ENCODE data around the gene PTGIS.
A peak's percentile ranks its signal among the peaks of the same experiment; 100 is the strongest.

The PTGIS gene

DNA sequence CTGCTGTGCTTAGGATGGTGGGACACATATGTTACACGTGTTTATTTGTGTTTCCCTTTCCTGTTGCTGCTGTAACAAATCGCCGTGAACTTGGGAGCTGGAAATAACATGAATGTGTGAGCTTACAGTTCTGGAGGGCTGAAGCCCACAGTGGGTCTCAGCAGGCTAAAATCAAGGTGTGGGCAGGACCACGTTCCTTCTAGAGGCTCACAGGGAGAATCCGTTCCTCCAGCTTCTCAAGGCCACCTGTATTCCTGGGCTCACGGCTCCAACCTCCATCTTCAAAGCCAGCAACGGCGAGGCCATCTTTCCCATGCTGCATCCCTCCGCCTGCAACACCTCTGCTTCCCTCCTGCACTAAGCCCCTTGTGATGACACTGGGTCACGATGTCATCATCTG lies 27.4 kb upstream of the PTGIS start:
- no peak for DNase-seq

DNA sequence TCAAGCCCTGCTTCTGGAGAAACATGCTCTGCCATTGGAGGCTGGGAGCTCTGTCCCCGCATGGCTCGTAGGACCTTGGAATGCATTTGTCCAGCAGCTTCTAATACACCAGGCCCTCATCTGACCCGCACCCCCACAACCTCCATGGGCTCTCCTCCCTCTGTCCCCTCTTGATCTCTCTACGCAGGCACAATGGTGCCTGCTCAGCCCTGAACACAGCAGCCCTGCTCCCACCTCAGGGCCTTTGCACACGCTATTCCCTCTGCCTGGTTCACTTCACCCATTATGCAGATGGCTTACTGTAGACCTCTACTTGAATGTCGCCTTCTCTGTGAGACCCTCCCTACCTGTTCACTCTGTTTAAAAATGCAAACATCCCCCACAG lies 27.0 kb upstream of the PTGIS start:
- DNase-seq = no peak

DNA sequence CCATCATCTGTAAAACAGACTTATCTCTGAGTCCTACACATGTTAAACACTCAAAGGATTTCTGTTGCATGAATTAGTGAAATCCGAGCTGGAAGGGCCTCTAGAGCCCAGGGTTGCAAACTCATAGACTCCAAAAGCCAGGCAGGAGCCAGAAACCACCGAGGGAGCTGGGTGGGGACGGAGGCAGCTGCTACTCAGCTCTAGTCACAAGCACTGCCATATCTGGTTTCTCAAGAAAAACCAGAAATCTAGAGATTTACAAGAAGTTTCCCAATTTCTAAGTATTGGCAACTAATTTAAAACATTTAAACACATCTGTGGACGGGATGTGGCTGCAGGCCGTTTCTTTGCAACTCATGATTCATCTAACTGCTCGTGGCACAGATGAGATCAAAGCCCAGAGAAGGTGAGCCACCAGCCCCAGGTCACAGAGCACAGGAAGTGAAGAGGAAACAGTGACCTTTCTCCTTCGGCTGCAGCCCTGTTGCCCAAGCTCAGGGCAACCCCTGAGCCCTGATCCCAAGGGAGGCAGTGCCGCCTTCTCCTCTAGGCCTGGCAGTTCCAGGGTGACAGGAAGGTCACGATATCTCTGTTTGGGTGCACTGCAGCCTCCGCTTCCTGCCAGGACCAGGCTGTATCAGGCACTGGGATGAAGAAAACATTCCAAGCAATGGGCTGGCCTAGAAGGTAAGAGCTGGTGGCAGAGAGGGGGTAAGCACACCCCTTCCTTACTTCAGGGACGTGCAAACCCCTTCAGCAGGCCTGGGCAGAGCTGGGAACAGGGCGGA lies 26.4 kb upstream of the PTGIS start:
- DNase-seq = no peak

DNA sequence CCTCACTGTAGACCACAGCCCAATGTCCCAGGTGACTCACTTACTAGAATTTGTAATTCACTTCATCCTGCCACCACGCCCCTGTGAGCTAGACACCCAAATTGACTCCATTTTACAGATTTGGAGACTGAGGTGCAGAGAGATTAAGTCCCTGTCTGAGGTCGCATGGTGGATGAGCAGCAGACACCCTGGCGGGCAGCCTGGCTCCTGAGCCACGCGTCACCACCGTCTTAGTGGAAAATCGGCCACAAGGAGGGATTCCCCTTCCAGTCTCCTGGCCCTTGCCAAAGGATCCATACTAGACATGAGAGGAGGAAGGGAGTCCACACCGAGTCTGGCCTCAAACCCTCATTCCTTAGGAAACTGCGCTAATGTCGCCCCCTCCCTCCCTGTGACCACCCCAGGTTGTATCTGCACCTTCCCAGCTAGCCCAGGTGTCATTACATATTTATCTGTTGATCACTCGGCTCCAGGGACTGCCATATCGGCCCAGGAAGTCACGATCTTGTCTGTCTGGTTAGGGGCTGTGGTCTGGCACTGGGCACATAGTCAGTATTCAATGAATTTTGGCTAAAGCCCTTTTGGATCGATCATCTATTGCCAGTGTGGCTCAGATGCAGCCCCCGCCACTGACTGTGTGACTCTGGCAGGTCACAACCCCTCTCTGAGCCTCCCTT lies 25.7 kb upstream of the PTGIS start:
- no peak for DNase-seq

DNA sequence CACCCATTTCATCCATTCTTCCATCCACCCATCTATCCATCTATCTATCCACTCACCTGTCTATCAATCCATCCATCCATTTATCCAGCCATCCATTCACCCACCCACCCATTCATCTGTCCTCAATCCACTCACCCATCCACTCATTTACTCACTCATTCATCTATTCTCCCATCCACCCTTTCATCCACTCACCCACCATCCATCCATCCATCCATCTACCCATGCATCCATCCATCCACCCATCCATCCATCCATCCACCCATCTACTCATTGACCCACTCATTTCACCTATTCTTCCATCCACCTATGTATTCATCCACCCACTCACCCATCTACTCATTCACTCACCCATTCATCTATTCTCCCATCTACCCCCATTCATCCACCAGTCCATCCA lies 24.2 kb upstream of the PTGIS start:
- DNase-seq = no peak

GRCh38 chr20:49591217-49591865 lies 23.4 kb upstream of the PTGIS start:
- DNase-seq = no peak

- DNase-seq = no peak
These were observed 22.5 kb upstream of the PTGIS start for GRCh38 chr20:49590163-49591017.

DNA sequence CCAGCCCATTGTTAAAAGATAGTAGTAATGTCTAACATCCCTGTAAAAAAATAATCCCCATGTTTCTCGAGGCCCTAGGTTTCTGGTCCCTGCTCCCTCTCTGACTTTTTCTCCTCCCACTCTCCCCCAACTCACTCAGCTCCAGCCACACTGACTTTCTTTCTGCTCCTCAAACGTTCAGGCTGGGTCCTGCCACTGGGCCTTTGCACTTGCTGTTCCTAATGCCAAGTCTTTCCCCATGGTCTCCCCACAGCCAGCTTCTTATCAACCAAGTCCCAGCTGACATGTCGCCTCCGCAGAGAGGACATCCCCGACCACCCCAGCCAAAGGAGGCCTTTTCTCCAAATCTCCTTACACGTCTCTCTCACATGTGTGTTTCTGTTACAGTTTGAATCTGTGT lies 21.8 kb upstream of the PTGIS start:
- no peak for DNase-seq

GRCh38 chr20:49587111-49587570 lies 19.2 kb upstream of the PTGIS start:
- no peak for DNase-seq

DNA sequence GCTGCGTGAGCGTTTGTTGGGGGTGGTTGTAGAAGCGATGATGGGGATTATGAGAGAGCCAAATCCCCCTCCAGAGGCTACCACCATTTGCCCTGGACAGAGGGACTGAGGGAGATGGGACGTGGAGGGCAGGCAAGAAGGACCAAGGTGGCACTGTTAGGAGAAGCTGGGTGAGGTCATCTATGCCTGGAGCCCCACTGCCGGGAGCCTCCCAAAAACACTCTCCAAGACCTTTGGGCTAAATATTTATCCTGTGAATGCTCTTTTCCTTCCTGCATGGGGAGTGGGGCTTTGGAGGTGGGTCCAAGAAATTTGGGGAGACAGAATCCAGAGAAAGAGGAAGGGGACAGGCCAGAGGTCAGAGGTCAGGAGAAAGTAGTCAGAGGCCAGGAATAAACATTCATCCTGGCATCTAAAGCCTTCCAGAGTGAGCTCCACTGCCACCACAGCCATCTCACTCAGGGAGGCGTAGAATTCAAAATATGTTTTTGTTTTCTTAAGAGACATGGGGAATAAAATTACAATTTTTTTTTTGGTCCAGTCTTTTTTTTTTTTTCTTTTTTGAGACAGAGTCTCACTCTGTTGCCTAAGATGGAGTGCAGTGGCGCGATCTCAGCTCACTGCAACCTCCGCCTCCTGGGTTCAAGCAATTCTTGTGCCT lies 17.8 kb upstream of the PTGIS start:
- no peak for DNase-seq

DNA sequence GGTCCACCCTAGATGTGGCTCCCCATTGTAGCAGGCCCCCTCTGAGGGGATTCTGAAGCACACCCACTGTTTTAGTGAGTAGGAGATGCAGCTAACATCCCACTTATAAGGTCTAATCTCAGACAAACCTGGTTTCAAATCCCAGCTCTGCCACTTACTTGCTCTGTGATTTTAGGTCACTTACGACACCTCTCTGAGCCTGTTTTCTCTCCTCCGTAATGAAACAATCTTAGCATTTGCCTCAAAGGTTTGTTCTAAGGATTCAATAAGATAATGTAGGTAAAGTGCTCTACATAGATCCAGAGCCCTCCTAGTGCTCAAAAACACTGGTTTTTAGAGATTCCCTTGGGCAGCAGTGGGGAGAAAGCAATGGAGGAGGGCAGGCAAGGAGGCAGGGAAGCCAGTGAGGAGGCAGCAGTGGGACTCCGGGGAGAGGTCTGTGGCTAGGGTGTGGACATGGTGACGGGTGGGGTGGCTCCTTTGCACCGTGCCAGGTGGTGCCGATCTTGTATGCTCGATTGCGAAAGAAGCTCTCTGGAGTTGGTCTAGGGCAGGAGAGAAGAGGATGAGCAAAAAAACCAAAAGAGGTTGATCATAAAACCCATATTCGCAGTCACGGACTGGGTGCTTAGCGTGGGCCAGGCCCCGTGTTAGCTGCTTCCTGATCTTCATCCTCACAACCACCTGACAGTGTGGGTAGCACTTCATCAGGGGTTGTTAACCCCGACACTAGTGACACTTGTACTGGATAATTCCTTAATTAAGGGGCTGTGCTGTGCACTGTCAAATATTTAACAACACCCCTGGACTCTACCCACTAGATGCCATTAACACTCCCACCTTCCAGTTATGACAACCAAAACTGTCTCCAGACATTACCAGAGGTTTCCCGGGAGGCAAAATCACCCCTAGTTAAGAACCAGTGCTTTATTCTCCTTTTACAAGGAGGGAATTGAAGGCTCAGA lies 16.8 kb upstream of the PTGIS start:
- DNase-seq = no peak

DNA sequence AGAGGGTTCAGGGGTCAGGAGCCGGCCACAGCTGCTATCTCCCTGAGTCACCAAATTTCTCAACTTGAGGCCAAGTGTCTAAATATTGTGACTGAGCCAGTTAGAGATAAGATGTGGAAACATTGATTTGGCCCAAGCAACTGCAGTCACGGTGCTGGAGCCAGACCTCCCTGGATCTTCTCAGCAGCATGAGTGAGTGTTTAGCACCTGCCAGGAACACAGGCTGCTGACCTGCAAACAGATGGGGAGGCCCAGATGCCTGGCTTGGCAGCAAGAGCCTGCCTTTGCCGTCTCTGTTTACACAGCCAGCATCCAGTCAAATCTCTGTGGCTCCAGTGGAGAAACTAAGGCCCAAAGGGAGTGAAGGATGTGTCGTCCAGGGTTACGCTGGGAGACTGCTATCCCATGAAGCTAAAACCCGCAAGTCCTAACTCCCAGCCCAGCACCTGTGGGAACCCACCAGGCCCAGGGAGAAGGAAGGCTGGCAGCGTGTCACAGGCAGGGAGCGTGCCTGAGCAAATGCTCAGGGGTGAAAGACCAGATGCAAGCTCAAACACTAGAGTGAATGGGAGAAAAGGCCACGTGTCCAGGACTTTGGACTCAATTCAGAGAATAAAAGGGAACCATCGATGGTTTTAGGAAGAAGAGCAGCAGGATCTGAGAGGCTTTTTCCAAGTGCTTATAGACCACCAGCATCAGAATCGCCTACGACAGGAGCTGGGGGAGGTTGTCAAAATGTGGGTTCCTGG lies 15.9 kb upstream of the PTGIS start:
- DNase-seq = peak; percentile 81 to 88

DNA sequence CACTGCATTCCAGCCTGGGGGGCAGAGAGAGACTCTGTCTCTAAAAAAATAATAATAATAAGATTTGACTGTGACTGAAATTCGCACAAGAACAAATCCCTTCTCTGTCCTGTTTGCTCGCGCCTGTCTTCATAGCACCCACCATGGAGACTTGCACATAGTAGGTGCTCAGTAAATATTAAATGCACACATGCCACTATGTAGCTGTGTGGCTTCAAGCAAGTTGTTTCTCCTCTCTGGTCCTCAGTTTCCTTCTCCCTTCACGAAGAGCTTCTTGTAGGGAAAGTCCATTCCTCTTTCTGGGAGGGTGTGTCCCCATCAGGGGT lies 15.4 kb upstream of the PTGIS start:
- no peak for DNase-seq

DNA sequence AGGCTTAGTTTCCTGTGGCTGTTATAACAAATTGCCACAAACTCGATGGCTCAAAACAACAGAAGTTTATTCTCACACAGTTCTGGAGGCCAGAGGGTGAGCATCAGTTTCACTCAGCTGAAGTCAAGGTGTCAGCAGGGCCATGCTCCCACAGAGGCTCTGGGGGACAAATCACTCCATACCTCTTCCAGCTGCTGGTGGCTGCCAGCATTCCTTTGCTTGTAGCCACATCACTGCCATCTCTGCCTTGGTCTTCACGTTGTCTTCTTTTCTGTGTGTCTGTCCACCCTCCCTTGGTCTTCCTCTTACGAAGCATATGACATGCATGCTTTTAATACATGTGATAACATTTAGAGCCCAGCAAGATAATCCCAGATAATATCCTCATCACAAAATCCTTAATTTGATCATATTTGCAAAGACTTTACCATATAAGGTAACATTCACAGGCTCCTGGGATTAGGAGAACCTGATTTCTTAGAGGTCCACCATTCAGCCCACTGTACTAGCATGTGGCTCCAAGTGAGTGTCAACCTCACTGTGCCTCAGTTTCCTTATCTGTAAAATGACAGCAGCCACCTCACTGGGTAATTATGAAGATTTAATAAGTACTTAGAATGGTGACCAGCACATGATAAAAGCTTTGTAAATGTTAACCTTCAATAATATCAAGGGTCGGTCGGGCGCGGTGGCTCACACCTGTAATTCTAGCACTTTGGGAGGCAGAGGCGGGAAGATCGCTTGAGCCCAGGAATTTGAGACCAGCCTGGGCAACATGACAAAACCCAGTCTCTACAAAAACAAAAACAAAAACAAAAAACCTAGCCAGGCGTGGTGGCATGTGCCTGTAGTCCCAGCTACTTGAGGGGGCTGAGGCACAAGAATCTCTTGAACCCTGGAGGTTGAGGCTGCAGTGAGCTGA lies 14.7 kb upstream of the PTGIS start:
- no peak for DNase-seq

- DNase-seq = no peak
These were observed 13.5 kb upstream of the PTGIS start for GRCh38 chr20:49581482-49581881.

- DNase-seq = no peak
These were observed 12.9 kb upstream of the PTGIS start for GRCh38 chr20:49580813-49581174.

GRCh38 chr20:49579874-49580812 lies 12.2 kb upstream of the PTGIS start:
- no peak for DNase-seq

GRCh38 chr20:49579195-49579594 lies 11.3 kb upstream of the PTGIS start:
- DNase-seq = no peak

All from inflammatory macrophage treated with lipopolysaccharide for 1 hour (primary cell).